Smooth muscle cell of the pulmonary artery (primary cell): Measurements from ENCODE around the gene IGFBP1. TPM values are rescaled to one million over a fixed set of nuclear protein-coding genes. Genes with fewer than 3 reads are reported as not detected.

Experiments used
- total RNA-seq: library from RNA; depleted of rRNA; stranded (reverse); fragments of >200 nt; gene quantifications from 2 replicates; pipeline ENCODE4 v1.2.3, GENCODE V29; 2014

IGFBP1 gene
- total RNA-seq, result 0.79 and 10.2 TPM in 2 replicates

GRCh38 chr7:45888185-45888992, at the start of gene IGFBP1:
IGFBP1 (plus strand) TSS chr7:45888488; CDS start chr7:45888653, 165 bp downstream.

GRCh38 chr7:45873035-45873354, 15.3 kb upstream of the IGFBP1 start, which contains the start of gene CCDC201:
CCDC201 (minus strand) TSS chr7:45873082; CDS start chr7:45873007, 75 bp downstream.

GRCh38 chr7:45920502-45921380, 32.5 kb downstream of the IGFBP1 start, which contains the start of gene IGFBP3:
IGFBP3 (minus strand) TSS chr7:45921272; CDS start chr7:45921140, 132 bp downstream.

Other genes with a start within 250 kb of the IGFBP1 start
- 0.03 TPM in 1 of 2 replicates, not detected in the other for gene CCDC201, start 15.4 kb upstream of the IGFBP1 start, total RNA-seq
- gene IGFBP3, start 32.8 kb downstream of the IGFBP1 start, total RNA-seq, result 1,159 and 1,274 TPM in 2 replicates